WTC11 (cell line): ENCODE results near the gene ZSCAN23. TPM values are rescaled to one million over a fixed set of nuclear protein-coding genes. Genes with fewer than 3 reads are reported as not detected.

Experiments
- ATF1 ChIP-seq: sonication (generic); formaldehyde crosslinking; IDR thresholded peaks from 2 replicates; pipeline ENCODE4 v1.8.1; 2023; ENCODE audit warnings: mild to moderate bottlenecking, moderate library complexity, missing genetic modification reagents
- CREB1 ChIP-seq: sonication (generic); formaldehyde crosslinking; IDR thresholded peaks from 2 replicates; pipeline ENCODE4 v1.8.0; 2023; ENCODE audit warnings: mild to moderate bottlenecking, missing genetic modification reagents
- ESRRA ChIP-seq: sonication (generic); formaldehyde crosslinking; IDR thresholded peaks from 2 replicates; pipeline ENCODE4 v1.8.1; 2022; ENCODE audit warnings: mild to moderate bottlenecking, missing genetic modification reagents, borderline replicate concordance
- GABPB1 ChIP-seq: sonication (generic); formaldehyde crosslinking; IDR thresholded peaks from 2 replicates; pipeline ENCODE4 v1.8.1; 2023; ENCODE audit warnings: mild to moderate bottlenecking, missing genetic modification reagents
- MYBL2 ChIP-seq: sonication (generic); formaldehyde crosslinking; IDR thresholded peaks from 2 replicates; pipeline ENCODE4 v1.8.1; 2023; ENCODE audit warnings: mild to moderate bottlenecking, moderate library complexity, missing genetic modification reagents
- NFYB ChIP-seq: sonication (generic); formaldehyde crosslinking; conservative IDR thresholded peaks from 2 replicates; pipeline ENCODE4 v1.8.0; 2022; ENCODE audit warnings: low read depth, missing genetic modification reagents
- NR2C2 ChIP-seq: sonication (generic); formaldehyde crosslinking; IDR thresholded peaks from 2 replicates; pipeline ENCODE4 v1.8.0; 2022; ENCODE audit warnings: mild to moderate bottlenecking, missing genetic modification reagents
- PRRX2 ChIP-seq: fragments of 250-450 bp; sonication (Bioruptor Pico); IDR thresholded peaks from 2 replicates; pipeline ENCODE4 v1.8.0; 2021; ENCODE audit warnings: mild to moderate bottlenecking
- RORB ChIP-seq: fragments of 250-450 bp; sonication (Bioruptor Pico); IDR thresholded peaks from 2 replicates; pipeline ENCODE4 v1.9.0; 2021; ENCODE audit warnings: mild to moderate bottlenecking
- TP53 ChIP-seq: sonication (generic); formaldehyde crosslinking; IDR thresholded peaks from 2 replicates; pipeline ENCODE4 v1.8.1; 2023; ENCODE audit warnings: mild to moderate bottlenecking, missing genetic modification reagents
- ZBTB21 ChIP-seq: sonication (generic); formaldehyde crosslinking; IDR thresholded peaks from 2 replicates; pipeline ENCODE4 v1.8.1; 2023; ENCODE audit warnings: mild to moderate bottlenecking, missing genetic modification reagents, borderline replicate concordance
- ZNF671 ChIP-seq: fragments of 250-450 bp; sonication (Bioruptor Pico); IDR thresholded peaks from 2 replicates; pipeline ENCODE4 v1.8.0; 2021; ENCODE audit warnings: mild to moderate bottlenecking
- total RNA-seq: library from RNA; stranded (reverse); gene quantifications from 3 replicates; pipeline ENCODE4 v1.2.3, GENCODE V29; 2021
- TF ChIP-seq, protein P1 (sequence below): fragments of 250-450 bp; sonication (Bioruptor Pico); conservative IDR thresholded peaks from 2 replicates; pipeline ENCODE4 v1.9.0; 2021; ENCODE audit warnings: mild to moderate bottlenecking
- TF ChIP-seq, protein P2 (sequence below): fragments of 250-450 bp; sonication (Bioruptor Pico); IDR thresholded peaks from 2 replicates; pipeline ENCODE4 v1.8.0; 2021; ENCODE audit warnings: mild to moderate bottlenecking
- TF ChIP-seq, protein P3 (sequence below): sonication (generic); formaldehyde crosslinking; IDR thresholded peaks from 2 replicates; pipeline ENCODE4 v1.8.1; 2023; ENCODE audit warnings: mild to moderate bottlenecking, missing genetic modification reagents
- TF ChIP-seq, protein P4 (sequence below): fragments of 250-450 bp; sonication (Bioruptor Pico); IDR thresholded peaks from 2 replicates; pipeline ENCODE4 v1.9.0; 2021; ENCODE audit warnings: moderate library complexity, mild to moderate bottlenecking, inconsistent platforms, borderline replicate concordance
- TF ChIP-seq, protein P5 (sequence below): sonication (generic); formaldehyde crosslinking; IDR thresholded peaks from 2 replicates; pipeline ENCODE4 v1.8.0; 2022; ENCODE audit warnings: mild to moderate bottlenecking, missing genetic modification reagents
- TF ChIP-seq, protein P6 (sequence below): fragments of 250-450 bp; sonication (Bioruptor Pico); IDR thresholded peaks from 2 replicates; pipeline ENCODE4 v1.9.0; 2021; ENCODE audit warnings: mild to moderate bottlenecking
- TF ChIP-seq, protein P7 (sequence below): sonication (generic); formaldehyde crosslinking; IDR thresholded peaks from 2 replicates; pipeline ENCODE4 v1.8.0; 2022; ENCODE audit warnings: mild to moderate bottlenecking, missing genetic modification reagents
- TF ChIP-seq, protein P8 (sequence below): sonication (generic); formaldehyde crosslinking; IDR thresholded peaks from 2 replicates; pipeline ENCODE4 v1.8.1; 2023; ENCODE audit warnings: mild to moderate bottlenecking, missing genetic modification reagents
- TF ChIP-seq, protein P9 (sequence below): sonication (generic); formaldehyde crosslinking; IDR thresholded peaks from 2 replicates; pipeline ENCODE4 v1.8.0; 2022; ENCODE audit warnings: mild to moderate bottlenecking, missing genetic modification reagents
- TF ChIP-seq, protein P10 (sequence below): sonication (generic); formaldehyde crosslinking; IDR thresholded peaks from 2 replicates; pipeline ENCODE4 v1.8.1; 2023; ENCODE audit warnings: mild to moderate bottlenecking, moderate library complexity, missing genetic modification reagents

Gene ZSCAN23
- total RNA-seq, 1 experiment from 2014 or later: 8.7 TPM

DNA sequence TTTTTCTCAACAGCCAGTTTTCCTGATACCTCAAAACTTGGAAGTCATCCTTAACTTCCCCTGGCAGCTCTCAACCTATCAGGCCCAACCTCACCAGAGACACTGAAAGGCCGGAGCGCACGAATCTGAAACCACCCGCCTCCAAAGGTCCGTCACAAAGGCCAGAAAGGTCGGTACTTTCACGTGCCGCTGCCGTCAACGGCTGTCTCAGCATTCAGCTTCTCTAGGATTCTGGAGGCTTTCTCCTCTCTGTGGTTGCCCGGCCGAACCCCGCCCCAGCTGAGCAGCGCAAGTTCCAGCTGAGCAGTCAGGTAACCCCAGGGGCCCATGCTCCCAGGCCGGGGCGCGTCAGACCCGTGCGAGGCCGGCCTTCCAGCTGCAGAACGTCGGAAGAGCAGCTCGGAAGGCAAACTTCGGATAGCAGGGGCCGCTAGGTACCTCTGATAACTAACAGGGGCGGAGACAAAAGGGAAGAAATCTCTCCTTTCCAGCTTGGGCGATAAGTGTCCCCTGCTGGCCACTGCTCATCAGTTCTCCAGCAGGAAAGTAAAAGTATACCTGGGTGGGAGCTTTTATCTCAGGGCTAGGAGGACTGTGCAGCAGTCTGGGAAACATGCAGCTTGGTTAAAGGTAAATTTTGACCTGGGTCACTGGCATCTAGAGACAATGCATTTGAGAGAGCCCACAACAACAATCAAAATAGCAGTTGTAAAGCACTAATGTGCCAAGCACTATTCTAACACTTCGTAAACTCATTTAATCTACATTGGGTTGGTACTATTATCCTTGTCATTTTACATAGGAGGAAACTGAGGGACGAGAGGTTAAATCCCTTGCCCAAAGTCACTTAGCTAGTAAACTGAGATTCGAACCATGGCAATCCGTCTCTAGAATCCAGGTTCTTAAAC is 59.8 kb downstream of the ZSCAN23 start (continued):
- TF ChIP-seq, protein P1, sequence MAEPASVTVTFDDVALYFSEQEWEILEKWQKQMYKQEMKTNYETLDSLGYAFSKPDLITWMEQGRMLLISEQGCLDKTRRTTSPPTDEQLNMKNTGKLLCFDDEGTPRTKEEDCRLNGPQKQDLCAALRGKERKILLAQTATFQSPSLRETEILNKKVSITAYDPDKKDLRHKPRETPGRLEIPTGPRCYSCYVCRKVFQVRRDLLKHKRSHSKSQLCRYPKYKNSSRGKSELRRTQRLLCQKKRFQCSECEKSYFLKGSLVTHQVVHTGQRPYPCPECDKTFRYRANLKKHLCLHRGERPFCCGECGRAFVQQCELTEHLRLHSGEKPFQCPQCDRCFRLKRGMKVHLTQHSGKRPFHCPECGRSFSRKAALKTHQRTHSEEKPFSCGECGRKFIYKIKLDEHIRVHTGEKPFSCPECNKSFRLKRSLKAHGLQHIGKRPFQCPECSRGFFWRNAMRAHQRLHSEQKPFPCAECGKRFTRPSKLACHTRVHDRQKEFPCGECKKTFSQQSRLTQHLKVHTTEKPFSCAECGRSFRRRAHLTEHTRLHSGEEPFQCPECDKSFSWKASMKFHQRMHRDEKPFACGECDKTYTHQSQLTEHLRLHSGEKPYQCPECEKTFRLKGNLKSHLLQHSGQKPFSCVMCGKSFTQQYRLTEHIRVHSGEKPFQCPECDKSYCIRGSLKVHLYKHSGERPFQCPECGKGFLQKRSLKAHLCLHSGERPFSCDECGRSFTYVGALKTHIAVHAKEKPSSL (CRISPR knock-in tag): no peak
- TF ChIP-seq ESRRA (CRISPR knock-in tag): no peak
- TF ChIP-seq CREB1 (CRISPR knock-in tag): peak; percentile 84
- TF ChIP-seq PRRX2: no peak
- TF ChIP-seq, protein P2, sequence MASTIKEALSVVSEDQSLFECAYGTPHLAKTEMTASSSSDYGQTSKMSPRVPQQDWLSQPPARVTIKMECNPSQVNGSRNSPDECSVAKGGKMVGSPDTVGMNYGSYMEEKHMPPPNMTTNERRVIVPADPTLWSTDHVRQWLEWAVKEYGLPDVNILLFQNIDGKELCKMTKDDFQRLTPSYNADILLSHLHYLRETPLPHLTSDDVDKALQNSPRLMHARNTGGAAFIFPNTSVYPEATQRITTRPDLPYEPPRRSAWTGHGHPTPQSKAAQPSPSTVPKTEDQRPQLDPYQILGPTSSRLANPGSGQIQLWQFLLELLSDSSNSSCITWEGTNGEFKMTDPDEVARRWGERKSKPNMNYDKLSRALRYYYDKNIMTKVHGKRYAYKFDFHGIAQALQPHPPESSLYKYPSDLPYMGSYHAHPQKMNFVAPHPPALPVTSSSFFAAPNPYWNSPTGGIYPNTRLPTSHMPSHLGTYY: no peak
- TF ChIP-seq, protein P3, sequence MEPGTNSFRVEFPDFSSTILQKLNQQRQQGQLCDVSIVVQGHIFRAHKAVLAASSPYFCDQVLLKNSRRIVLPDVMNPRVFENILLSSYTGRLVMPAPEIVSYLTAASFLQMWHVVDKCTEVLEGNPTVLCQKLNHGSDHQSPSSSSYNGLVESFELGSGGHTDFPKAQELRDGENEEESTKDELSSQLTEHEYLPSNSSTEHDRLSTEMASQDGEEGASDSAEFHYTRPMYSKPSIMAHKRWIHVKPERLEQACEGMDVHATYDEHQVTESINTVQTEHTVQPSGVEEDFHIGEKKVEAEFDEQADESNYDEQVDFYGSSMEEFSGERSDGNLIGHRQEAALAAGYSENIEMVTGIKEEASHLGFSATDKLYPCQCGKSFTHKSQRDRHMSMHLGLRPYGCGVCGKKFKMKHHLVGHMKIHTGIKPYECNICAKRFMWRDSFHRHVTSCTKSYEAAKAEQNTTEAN (CRISPR knock-in tag): no peak
- peak; percentile 85 for TF ChIP-seq GABPB1
- TF ChIP-seq, protein P4, sequence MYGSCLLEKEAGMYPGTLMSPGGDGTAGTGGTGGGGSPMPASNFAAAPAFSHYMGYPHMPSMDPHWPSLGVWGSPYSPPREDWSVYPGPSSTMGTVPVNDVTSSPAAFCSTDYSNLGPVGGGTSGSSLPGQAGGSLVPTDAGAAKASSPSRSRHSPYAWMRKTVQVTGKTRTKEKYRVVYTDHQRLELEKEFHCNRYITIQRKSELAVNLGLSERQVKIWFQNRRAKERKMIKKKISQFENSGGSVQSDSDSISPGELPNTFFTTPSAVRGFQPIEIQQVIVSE (CRISPR knock-in tag): no peak
- no peak for TF ChIP-seq TP53 (CRISPR knock-in tag)
- TF ChIP-seq, protein P5, sequence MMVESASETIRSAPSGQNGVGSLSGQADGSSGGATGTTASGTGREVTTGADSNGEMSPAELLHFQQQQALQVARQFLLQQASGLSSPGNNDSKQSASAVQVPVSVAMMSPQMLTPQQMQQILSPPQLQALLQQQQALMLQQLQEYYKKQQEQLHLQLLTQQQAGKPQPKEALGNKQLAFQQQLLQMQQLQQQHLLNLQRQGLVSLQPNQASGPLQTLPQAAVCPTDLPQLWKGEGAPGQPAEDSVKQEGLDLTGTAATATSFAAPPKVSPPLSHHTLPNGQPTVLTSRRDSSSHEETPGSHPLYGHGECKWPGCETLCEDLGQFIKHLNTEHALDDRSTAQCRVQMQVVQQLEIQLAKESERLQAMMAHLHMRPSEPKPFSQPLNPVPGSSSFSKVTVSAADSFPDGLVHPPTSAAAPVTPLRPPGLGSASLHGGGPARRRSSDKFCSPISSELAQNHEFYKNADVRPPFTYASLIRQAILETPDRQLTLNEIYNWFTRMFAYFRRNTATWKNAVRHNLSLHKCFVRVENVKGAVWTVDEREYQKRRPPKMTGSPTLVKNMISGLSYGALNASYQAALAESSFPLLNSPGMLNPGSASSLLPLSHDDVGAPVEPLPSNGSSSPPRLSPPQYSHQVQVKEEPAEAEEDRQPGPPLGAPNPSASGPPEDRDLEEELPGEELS (CRISPR knock-in tag): 0 out of 2 replicates have a peak, but pooled peaks have one; percentile 59
- TF ChIP-seq, protein P6, sequence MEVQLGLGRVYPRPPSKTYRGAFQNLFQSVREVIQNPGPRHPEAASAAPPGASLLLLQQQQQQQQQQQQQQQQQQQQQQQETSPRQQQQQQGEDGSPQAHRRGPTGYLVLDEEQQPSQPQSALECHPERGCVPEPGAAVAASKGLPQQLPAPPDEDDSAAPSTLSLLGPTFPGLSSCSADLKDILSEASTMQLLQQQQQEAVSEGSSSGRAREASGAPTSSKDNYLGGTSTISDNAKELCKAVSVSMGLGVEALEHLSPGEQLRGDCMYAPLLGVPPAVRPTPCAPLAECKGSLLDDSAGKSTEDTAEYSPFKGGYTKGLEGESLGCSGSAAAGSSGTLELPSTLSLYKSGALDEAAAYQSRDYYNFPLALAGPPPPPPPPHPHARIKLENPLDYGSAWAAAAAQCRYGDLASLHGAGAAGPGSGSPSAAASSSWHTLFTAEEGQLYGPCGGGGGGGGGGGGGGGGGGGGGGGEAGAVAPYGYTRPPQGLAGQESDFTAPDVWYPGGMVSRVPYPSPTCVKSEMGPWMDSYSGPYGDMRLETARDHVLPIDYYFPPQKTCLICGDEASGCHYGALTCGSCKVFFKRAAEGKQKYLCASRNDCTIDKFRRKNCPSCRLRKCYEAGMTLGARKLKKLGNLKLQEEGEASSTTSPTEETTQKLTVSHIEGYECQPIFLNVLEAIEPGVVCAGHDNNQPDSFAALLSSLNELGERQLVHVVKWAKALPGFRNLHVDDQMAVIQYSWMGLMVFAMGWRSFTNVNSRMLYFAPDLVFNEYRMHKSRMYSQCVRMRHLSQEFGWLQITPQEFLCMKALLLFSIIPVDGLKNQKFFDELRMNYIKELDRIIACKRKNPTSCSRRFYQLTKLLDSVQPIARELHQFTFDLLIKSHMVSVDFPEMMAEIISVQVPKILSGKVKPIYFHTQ: no peak
- TF ChIP-seq, protein P7, sequence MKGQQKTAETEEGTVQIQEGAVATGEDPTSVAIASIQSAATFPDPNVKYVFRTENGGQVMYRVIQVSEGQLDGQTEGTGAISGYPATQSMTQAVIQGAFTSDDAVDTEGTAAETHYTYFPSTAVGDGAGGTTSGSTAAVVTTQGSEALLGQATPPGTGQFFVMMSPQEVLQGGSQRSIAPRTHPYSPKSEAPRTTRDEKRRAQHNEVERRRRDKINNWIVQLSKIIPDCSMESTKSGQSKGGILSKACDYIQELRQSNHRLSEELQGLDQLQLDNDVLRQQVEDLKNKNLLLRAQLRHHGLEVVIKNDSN (CRISPR knock-in tag): peak; percentile 83
- no peak for TF ChIP-seq RORB (CRISPR knock-in tag)
- TF ChIP-seq, protein P8, sequence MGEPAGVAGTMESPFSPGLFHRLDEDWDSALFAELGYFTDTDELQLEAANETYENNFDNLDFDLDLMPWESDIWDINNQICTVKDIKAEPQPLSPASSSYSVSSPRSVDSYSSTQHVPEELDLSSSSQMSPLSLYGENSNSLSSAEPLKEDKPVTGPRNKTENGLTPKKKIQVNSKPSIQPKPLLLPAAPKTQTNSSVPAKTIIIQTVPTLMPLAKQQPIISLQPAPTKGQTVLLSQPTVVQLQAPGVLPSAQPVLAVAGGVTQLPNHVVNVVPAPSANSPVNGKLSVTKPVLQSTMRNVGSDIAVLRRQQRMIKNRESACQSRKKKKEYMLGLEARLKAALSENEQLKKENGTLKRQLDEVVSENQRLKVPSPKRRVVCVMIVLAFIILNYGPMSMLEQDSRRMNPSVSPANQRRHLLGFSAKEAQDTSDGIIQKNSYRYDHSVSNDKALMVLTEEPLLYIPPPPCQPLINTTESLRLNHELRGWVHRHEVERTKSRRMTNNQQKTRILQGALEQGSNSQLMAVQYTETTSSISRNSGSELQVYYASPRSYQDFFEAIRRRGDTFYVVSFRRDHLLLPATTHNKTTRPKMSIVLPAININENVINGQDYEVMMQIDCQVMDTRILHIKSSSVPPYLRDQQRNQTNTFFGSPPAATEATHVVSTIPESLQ (CRISPR knock-in tag): no peak
- no peak for TF ChIP-seq ZNF671 (CRISPR knock-in tag)
- TF ChIP-seq NFYB: 0 out of 2 replicates have a peak, but pooled peaks have one; percentile 12
- TF ChIP-seq, protein P9, sequence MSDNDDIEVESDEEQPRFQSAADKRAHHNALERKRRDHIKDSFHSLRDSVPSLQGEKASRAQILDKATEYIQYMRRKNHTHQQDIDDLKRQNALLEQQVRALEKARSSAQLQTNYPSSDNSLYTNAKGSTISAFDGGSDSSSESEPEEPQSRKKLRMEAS: peak; percentile 95
- TF ChIP-seq MYBL2 (CRISPR knock-in tag): peak; percentile 98
- no peak for TF ChIP-seq ZBTB21 (CRISPR knock-in tag)
- TF ChIP-seq NR2C2 (CRISPR knock-in tag): no peak
- no peak for TF ChIP-seq ATF1 (CRISPR knock-in tag)
- TF ChIP-seq, protein P10, sequence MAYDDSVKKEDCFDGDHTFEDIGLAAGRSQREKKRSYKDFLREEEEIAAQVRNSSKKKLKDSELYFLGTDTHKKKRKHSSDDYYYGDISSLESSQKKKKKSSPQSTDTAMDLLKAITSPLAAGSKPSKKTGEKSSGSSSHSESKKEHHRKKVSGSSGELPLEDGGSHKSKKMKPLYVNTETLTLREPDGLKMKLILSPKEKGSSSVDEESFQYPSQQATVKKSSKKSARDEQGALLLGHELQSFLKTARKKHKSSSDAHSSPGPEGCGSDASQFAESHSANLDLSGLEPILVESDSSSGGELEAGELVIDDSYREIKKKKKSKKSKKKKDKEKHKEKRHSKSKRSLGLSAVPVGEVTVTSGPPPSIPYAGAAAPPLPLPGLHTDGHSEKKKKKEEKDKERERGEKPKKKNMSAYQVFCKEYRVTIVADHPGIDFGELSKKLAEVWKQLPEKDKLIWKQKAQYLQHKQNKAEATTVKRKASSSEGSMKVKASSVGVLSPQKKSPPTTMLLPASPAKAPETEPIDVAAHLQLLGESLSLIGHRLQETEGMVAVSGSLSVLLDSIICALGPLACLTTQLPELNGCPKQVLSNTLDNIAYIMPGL: peak; percentile 38; the same call in 1 of the 2 replicates
